HL-60 (cell line): Measurements from ENCODE around the gene DNAJA1.

Experiments
- CTCF ChIP-seq: IDR thresholded peaks from one replicate; pipeline ENCODE4 v1.5.1; 2011; ENCODE audit warnings: low read length, control low read depth, inconsistent platforms; ENCODE audit not compliant: insufficient read depth
- GABPA ChIP-seq: IDR thresholded peaks from 2 replicates; pipeline ENCODE4 v1.6.1; 2012; ENCODE audit warnings: low read depth
- POLR2AphosphoS5 ChIP-seq: IDR thresholded peaks from 2 replicates; pipeline ENCODE4 v1.6.1; 2012; ENCODE audit warnings: low read depth
- REST ChIP-seq: IDR thresholded peaks from 2 replicates; pipeline ENCODE4 v1.6.1; 2012; ENCODE audit warnings: low read depth; ENCODE audit not compliant: insufficient replicate concordance
- SPI1 ChIP-seq: IDR thresholded peaks from 2 replicates; pipeline ENCODE4 v1.6.1; 2012; ENCODE audit warnings: low read depth, mild to moderate bottlenecking, borderline replicate concordance

- TF ChIP-seq CTCF, result no peak
- TF ChIP-seq REST, result no peak
- no peak for TF ChIP-seq POLR2AphosphoS5
- TF ChIP-seq GABPA, result no peak
- no peak for TF ChIP-seq SPI1
Observed at GRCh38 chr9:33041432-33042188, 16.5 kb downstream of the DNAJA1 start.
